ENCODE data around the gene PDC.

- TF ChIP-seq, protein P1, sequence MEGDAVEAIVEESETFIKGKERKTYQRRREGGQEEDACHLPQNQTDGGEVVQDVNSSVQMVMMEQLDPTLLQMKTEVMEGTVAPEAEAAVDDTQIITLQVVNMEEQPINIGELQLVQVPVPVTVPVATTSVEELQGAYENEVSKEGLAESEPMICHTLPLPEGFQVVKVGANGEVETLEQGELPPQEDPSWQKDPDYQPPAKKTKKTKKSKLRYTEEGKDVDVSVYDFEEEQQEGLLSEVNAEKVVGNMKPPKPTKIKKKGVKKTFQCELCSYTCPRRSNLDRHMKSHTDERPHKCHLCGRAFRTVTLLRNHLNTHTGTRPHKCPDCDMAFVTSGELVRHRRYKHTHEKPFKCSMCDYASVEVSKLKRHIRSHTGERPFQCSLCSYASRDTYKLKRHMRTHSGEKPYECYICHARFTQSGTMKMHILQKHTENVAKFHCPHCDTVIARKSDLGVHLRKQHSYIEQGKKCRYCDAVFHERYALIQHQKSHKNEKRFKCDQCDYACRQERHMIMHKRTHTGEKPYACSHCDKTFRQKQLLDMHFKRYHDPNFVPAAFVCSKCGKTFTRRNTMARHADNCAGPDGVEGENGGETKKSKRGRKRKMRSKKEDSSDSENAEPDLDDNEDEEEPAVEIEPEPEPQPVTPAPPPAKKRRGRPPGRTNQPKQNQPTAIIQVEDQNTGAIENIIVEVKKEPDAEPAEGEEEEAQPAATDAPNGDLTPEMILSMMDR (IDR thresholded peaks at IDR 0.05) = no peak
- no peak for TF ChIP-seq POLR2AphosphoS5 (IDR thresholded peaks at IDR 0.05)
These were observed 22.3 kb downstream of the PDC start for GRCh38 chr1:186438567-186438966.
